Activated CD8-positive, alpha-beta memory T cell treated with anti-CD3 and anti-CD28 coated beads for 1 hour (primary cell): Measurements from ENCODE around the gene NPHP4.
"Not testable (repeated sequence)": the region's sequence is repeated elsewhere in the genome, so short reads cannot be mapped to it uniquely, and the experiment has no call there.

Experiments
- DNase-seq, 2 donors: peaks; one replicate each; pipeline ENCODE4 v3.0.0-alpha.2; 2020; ENCODE audit warnings: low read depth in 1 of 2; ENCODE audit errors: extremely low read depth in 1 of 2

The NPHP4 gene

DNA sequence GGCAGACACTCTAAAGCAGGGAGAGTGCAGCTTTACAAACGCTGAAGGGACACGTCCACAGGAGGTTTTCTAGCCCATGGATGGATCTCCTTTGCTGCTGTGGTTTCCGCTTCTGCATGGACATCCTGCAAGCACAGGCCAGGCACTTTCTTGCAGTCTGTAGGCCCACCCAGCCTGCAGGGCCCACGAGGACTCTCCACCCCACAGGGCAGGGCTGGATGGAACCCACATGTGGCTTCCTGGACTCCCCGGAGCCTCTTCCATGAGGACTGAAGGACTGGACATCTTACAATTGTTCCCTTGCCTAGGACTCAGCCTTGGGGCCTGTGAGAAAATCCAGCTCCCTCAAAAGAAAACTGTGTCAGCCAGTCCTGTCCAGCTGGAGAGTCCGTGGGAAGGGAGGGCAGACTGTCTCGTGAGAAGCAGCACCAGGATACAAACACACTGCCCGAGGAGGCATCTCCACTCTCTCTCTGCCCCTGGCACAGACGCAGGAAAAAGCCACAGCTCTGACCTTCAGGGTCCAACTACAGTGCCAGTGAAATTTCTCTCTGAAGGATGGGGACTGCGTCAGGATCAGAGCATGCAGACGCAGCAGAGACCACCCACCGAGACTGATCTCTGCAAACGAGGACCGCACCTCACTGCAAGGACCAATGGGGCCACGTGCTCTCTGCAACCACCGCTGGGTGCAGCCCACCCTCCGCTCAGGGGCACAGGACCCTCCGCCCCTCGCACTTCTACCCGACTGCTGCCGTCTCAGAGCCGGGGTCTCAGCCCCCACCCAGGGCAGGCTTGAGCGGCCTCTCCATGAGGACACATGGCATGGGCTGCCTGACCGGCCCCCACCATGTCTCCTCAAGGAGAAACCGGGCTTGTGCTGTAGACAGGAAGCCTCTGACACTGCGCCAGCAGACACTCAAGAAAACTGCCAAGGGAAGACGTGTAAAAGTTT is 130.1 kb downstream of the NPHP4 start:
- DNase-seq = no peak

DNA sequence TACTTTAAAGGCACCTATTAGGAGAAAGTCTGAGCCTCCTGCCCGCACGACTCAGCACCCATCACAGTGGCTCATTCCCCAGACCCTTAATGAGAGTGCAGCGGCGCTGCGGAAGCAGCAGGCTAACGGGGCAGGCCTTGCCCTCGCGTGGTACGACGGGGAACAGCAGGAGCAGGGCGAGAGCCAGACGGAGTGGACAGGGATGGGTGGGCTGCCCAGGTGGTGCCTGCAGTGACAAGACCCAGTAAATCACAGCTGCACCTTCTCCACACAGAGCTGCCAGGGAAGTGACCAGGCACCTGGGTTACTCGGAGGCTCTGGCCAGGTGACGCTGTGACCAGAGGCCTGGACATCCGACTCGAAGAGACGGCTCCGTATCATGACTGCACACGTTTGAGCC is 131.9 kb downstream of the NPHP4 start:
- no peak for DNase-seq

DNA sequence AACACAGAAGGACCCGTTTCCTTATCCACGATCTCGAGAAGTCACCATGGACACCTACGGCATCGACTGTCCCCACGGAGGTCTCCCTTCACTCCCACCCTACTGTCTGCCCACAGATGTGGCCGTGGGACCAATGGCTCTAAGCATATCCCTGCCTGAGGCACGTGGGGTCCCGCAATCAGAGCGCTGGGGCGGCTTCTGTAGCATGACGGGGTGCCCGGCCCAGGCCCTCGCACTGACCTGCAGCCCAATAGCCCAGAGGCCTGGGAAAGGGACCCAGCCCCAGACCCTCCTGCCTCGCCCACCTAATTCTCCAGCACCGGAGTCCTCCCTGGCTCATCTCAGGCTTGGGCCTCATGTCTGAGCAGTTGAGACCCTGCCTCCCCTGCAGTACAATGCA is 132.5 kb downstream of the NPHP4 start:
- DNase-seq = no peak

DNA sequence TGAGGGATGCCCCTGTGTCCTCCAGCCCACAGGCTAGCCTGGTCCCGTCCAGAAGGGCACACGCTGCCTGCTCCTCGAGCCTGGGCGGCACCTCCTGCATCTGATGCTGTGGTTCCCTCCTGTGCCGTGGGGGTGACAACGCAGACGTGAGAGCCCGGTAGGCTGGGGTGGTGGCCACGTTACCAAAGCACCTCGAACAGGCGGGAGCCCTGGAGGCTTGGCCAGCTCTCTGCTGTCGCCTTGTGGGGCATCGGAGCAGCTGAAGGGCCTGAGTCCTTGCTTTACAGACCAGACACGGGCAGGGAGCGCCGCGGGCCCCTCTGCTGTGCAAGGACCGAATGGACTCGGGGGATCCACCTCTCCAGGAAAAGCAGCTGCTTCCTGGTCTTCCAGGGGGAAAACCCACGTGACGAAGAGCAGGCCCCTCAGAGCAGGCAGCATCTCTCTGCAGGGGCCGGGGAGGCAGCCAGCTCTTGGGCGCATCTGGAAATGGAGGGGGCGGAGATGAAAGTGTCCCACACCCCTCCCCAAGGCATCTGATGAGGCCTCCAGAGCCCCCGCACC is 133.3 kb downstream of the NPHP4 start:
- DNase-seq = no peak

DNA sequence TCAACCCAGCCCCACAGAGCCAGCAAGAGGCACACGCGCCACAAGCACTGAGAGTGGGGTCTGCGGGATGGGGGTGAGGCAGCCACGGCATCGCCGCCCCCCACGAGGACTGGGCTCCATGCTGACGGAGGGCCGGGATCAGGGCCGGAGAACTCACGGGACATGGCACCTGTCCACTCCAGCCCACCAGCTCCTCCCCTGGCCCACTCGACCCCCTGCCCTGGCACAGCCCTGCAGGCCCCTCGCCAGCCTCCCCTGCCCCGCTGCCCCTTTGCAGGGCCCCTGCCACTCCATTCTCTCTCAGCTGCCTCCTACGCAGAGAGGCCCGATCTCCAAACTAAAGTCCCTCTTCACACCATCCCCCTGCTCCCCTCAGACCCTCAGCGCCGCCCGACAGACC is 134.0 kb downstream of the NPHP4 start:
- no peak for DNase-seq

DNA sequence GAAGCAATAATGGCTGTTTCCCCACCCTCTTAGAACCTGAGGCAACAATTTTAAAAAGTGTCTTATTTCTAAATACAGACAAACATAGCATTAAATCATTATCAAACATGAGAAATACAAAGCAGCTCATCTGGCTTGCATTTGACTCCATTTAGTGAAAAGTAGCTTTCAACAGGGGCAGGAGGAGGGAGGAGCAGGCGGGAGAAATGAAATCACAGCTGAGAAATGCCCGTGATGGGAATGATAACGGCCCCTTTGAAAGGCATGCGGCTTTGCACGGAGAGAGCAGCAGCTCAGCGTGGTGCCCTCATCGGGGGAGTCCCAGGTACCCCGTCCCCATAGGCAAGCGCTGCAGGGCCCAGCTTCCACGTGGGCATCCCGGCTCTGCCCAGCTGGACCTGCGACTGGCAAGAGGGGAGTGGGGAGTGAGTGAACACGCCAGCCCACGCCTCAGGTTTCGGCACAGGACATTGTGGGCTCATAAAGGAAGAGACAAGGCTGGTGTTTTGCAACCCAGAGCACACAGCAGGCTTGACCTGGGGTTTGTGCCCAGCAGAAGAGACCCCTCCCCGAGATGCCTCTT is 134.6 kb downstream of the NPHP4 start:
- DNase-seq = no peak

DNA sequence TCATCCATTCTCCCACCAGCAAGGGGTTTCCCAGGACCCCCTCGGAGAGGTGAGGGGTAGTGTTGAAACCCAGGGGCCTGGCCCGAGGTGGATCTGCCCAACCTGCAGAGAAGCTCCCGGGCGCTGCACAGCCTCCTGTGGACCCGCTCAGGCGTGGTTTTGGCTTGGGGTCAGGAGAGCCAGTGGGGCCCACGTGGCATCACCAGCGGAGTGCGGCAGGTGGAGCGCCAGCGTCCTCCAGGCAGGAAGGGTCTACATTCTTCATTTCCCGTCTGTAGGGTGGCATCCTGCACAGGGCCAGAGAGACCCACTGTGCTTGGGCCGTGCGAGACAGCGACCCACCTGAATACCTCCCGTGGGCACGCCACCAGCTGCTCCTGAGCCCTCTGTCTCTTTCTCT is 135.2 kb downstream of the NPHP4 start:
- DNase-seq = no peak

DNA sequence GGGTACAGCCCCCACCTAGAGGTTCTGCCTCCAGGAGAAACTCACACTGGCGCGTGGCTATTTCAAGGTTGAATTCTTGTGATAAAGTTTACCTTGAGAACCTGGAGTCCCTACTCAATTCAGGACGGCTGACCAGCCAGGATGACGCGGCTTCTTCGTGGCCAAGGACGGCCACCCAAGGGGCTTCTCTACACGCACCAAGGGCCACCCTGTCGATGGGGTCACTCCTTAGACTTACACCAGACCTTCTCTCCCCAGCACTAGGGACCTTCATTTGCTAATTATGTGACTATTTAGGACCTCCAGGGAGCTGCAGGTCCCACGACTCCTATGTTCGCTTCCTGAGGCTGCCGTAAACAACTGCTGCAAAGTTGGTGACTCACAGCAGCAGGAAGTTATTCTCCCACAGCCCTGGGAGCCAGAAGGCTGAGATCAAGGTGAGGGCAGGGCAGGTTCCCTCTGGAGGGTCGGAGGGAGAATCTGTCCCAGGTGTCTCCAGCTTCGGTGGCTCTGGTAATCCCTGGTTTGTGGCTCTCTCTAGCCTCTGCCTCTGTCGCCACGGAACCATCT is 135.9 kb downstream of the NPHP4 start:
- DNase-seq = no peak

DNA sequence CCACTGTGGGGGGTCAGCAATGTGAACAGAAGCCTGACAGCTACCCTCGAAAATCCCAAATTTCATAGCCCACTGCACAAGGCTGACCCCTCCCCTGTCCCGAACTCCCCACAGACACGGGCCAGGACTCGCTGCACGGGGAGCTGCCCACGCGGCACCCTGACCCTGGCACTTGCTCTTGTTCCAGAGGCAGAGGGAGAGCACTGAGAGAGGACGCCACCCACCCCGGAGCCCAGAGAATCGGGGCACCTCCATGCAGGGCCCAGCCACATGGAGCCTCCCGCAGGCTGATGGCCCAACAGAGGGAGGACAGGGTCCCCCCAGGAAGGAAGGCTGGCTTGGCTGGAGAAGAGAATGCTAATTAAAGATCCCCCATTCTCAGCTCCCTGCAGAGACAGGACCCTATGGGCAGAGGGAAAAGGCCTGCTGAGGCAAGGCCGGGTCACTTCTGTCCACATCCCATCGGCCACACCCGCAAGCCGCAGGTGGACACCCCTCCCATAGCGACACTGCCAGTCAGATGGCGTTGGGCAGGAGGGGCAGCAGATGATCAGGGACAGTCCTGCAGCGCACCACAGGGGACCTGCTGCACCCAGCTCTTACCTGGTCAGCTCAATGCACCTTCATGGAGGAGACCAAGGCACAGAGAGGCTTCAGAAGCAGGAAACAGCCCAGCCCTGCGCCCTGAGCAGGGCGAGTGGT is 136.9 kb downstream of the NPHP4 start:
- no peak for DNase-seq

DNA sequence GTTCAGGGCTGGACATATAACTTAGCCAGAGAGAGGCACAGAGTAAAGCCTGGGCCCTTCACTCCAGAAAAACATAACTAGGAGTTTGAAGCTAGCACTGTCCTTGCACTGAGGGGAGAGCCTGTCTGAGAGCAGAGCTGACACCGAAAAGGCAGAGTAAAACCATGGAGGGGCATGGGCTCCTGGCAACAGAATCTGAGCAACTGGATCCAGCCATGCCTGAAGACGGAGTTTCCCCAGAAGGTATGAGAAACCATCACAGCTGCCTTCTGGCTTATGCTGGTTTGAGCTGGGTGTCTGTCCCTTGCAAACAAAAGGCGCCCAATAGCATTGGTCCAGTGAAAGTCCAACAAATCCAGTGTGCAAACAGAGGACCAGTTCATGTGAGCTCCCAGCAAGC is 137.5 kb downstream of the NPHP4 start:
- no peak for DNase-seq

DNA sequence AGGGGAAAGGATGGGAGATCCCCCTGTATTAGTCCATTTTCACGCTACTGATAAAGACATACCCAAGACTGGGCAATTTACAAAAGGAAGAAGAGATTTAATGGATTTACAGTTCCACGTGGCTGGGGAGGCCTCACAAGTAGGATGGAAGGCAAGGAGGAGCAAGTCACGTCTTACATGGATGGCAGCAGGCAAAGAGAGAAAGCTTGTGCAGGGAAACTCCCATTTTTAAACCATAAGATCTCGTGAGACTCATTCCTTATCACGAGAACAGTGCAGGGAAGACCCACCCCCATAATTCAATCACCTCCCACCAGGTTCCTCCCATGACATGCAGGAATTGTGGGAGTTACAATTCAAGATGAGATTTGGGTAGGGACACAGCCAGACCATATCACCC is 138.4 kb downstream of the NPHP4 start:
- not testable (repeated sequence) for DNase-seq

DNA sequence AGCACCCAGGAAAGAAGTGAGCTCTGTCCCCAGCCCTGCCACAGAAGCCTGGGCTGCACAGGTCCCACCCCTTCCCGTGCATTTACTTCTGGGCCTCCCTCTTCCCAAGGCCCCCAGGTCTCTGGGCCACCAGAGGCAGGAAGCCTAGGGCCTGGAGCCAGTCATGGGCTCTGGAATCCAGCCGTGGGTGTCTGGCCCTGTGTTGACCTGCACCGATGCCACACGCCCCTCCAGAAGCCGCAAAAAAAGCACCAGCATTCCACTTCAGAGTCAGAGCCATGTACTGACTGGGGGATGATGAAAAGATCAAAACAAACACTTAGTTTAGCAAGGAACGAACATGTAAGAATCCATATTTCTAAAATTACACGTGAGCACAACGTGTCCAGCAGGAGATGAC is 141.7 kb downstream of the NPHP4 start:
- DNase-seq = no peak

DNA sequence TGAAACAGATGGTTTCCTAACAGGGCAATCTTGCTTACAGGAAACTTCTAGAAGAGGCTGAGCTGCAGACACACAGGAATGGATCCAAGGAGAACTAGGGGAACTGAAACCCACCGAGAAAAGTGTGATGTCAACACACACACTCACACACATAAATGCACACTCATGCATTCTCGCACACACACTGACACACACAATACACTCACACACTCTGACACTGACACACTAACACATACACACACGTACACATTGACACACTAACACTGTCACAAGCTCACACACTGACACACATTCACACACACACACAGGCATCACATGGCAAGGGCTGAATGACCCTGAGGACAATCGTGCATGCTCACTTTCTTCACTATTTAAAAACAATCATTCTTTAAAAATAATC is 142.7 kb downstream of the NPHP4 start:
- DNase-seq = no peak

DNA sequence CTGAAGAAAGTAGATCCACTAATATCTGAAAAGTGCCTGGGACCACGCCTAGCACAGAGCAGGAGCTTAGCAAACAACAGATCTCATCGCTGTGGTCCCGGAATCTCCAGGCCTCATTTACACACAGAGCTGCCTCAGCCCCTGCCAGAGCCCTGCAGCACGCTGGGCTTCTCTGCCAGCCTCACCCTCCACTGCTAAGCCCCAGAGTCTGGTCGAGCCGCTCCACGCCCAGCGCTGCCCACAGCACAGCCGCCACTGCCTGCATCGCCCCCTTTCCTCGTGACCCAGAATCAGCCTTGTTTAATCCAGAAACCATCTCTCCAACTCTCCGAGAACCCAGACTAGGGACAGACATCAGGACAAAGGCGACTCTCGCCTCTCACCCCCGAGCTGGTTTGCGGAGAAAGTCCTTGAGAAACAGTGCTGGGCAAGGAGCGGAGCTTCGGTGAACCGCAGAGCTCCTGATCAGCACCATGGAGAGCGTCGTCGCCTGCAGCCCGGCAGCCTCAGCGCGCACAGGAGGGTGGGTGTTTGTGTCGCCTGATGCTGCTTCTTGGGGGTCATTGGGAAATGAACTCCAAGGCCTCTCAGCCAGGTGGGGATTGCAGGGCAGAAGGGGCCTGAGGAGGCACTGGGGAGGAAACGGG is 145.1 kb downstream of the NPHP4 start:
- DNase-seq = no peak

DNA sequence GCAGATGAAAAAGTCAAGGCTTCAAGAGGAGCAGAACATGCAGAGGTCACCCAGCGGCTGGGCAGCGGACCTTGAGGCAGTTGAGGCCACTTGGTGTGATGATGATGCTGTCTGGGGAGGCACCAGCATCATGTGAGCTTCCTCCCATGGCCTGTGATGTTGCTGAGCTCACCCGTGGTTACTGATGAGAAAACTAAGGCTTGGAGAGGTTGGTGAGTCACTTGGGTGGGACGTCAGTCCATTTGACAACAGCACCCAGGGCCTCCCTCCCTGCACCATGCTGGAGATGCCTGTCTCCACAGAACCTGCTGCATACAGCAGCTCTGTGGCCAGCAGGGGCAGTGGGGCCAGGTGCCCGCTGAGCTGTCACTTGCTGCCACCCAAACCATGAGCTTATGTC is 146.8 kb downstream of the NPHP4 start:
- no peak for DNase-seq

DNA sequence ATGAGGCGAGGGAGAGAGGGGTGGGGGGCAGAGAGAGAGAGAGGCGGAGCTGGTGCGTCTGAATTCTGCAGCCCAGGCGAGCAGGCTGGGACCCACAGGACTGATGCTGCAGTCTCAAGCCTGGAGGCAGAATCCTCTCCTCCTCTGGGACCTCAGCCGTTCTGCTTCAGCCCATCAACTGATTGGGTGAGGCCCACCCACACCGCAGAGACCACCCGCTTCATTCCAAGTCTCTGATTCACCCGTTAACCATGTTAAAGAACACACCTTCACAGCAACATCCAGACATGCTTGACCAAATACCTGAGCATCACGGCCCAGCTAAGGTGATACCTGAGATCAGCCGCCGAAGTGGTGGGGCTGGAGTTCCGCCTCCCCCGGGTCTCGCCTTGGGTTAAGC is 147.8 kb downstream of the NPHP4 start:
- no peak for DNase-seq

DNA sequence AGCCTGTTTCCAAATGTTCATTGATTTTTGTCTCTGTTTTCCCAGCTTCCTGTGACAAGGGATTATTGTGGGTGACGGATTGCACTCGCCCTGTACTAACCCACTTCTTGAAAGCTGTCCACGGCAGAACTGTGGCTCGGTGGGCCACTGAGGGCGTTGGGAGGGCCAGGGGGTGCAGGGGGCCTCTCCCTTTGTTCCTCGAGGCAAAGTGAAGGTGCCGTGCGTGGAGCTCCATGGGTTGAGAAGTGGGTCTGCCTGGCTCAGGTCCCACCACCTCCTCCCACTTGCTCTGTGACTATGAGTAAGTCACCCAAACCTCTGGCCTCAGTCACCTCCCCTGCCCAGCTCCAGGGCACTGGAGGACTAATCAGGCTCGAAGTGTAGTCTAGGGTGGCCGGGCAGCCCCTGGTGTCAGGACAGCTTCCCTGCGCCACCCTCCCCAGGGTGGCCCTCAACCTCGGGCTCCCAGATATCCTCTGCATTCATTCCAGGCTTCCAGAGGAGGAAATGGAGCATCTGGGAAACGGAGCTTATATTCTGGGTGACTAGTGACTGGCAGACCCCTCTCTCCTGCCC is 148.6 kb downstream of the NPHP4 start:
- no peak for DNase-seq

DNA sequence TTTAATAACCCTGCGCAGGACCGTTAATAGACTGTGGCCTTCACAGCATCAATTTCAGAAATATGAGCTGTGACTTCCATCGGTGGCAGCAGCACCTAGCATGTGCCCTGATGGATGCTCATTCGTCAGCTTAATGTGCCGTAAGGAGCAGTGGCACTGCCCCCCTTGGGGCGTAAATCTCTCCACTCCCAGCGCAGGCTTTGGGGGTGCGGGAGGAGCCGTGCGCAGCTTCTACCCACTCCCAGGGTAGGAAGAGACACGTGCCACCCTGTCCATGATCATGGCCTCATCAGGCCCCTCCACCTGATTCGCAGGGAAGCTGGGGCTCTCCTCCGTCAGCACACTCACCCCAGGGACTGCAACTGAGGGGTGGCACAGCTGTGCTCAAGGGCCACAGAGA is 149.5 kb downstream of the NPHP4 start:
- no peak for DNase-seq

DNA sequence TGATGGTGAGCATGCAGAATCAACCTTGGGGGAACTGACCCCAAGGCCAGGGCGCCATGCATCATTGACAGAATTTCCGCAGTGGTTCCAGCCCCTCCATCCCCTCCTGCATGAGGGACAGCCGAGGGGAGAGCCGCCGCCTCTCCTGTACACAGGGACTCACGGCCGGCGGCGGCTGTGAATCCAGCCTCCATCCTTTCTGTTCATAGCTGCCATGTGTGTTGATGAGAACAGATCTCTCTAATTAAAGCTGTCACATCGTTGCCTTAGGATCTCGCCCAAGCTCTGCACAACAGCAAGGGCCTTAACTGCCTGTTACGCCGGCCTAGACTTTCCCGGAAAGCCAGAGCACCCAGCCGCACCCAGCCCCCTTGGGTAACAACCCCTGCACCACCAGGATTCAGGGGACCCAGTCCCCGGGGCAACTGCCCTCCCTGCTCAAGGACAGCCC is 151.6 kb downstream of the NPHP4 start:
- no peak for DNase-seq

DNA sequence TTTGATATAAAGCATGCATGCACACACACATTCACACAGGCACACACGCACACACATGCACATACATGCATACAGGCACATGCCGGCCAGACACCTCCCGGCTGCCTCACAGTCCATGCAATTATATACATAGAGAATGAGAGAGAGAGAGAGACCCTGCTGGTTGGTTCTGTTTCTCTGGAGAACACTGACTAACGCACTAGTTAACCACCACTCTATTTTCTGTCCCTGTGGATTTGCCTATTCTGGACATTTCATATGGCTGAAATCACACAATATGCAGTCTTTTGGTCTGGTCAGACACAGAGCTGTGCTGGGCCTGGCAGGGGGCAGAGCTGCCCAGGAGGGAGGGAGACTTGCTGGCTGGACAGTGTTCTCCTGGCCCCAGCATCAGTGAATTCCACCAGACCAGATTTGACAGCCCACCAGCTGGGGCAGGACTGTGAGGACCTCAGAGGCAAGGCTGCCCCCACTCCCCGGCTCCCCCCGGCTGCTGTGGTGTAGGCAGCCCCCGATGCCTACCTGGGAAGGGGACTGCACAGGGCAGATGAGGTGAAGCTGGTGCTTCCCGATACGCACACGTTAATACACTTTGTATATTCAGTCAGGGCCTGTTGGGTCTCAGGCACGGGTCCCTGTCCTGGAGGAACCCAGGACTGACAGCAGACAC is 152.2 kb downstream of the NPHP4 start:
- no peak for DNase-seq
